Measurements from ENCODE around the gene WHAMM.

WHAMM gene

DNA sequence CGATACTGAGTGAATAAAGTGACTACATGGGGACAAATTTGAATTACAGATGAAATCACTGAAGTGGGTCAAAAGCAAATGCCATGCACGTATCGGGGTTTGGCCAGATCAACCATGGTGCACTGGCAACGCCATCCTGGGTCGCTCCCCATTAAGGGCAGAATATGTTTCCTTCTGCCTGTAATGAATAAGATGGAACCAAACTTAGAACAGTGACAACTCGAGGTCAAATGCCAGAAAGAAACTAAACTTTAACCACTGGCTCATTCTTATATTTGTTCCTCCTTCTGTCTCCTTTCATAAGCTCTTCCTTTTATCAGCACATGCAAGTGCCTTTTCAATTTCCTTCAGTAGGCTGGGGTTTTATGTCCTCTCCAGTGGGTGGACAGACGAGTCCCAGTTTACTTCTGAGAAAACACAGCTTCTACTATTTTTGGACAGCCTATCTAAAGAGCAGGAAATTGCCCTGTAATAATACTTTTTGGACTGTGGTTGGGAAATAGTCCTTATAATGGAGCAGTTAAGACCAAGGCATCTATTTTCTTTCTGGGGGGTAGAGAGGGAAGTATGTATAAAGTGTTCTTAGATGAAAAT lies 61.4 kb downstream of the WHAMM start:
- no peaks in the 10 kb centered on the region for H3K9me3 ChIP-seq (ENCODE audit: severe bottlenecking)

DNA sequence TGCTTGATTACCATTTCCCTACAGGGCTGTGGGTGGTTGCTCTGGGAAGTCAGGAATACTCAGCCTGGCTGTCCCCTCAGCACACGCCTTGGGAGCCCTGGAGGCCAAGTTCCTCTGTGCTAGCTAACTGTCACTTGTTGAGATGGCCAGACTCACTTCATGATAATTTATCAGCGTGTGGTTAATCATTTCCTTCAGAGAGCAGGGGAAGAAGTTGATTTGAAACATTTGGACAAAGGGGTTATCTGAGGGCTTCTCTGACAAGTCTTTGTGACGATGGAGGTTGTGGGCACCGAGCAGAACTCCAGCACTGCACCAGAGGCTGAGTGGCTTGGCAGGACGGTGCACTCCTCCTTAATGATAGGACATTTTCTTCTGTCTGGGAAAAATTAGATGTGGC lies 61.9 kb downstream of the WHAMM start:
- H3K4me3 ChIP-seq (ENCODE audit: low read depth, low read length), result no peak overlapping the region
- DNase-seq, result no peak
- H3K27me3 ChIP-seq (ENCODE audit: insufficient read depth, low read depth, severe bottlenecking), result no peaks in the 10 kb centered on the region
- H3K27ac ChIP-seq, result no peak overlapping the region
- no peaks in the 10 kb centered on the region for H3K9me3 ChIP-seq (ENCODE audit: severe bottlenecking)
- TF ChIP-seq, protein P1, sequence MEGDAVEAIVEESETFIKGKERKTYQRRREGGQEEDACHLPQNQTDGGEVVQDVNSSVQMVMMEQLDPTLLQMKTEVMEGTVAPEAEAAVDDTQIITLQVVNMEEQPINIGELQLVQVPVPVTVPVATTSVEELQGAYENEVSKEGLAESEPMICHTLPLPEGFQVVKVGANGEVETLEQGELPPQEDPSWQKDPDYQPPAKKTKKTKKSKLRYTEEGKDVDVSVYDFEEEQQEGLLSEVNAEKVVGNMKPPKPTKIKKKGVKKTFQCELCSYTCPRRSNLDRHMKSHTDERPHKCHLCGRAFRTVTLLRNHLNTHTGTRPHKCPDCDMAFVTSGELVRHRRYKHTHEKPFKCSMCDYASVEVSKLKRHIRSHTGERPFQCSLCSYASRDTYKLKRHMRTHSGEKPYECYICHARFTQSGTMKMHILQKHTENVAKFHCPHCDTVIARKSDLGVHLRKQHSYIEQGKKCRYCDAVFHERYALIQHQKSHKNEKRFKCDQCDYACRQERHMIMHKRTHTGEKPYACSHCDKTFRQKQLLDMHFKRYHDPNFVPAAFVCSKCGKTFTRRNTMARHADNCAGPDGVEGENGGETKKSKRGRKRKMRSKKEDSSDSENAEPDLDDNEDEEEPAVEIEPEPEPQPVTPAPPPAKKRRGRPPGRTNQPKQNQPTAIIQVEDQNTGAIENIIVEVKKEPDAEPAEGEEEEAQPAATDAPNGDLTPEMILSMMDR (IDR thresholded peaks at IDR 0.05; ENCODE audit: low read depth, low read length), result no peak
- 0 out of 2 replicates have a peak, but pooled peaks cover 3% of the 10 kb centered on the region for H3K36me3 ChIP-seq

More for the DNA sequence above, 61.4 kb downstream of the WHAMM start:
- TF ChIP-seq, protein P1 (IDR thresholded peaks at IDR 0.05; ENCODE audit: low read depth, low read length), result no peak
- no peak for DNase-seq
- Histone ChIP-seq H3K4me3 (ENCODE audit: low read depth, low read length) (no peak overlapping the region), H3K27ac (no peak overlapping the region), H3K27me3 (ENCODE audit: insufficient read depth, low read depth, severe bottlenecking) (no peaks in the 10 kb centered on the region), H3K36me3 (0 out of 2 replicates have a peak, but pooled peaks cover 3% of the 10 kb centered on the region)

DNA sequence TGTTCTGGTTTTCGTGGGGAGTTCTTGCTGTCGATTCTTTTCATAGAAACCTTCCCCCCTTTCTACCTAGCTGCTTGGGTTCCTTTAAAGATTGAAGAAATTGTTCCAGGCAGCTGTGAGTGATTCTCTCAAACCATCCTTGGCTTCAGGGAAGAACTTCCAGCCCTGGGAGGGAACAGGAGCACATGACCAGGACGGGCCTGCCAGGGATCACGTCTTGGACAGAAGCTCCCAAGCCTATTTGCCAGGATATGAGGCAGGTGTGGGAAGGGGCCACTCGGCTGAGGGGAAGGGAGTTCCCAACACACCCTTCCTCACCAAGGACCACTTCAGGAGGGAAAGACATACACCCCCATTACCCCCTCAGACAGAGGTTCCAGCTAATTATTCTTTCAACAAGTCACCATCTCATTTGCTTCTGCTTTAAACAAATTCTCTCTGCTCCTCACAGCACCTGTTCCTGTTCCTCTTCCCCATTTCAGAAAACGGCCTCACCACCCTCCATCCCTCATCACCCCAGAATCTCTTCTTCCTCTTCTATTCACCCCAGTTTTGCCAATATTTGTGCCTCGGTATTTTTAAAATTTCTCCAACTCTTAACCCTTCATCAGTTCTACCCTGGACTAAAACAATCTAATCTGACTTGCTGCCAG lies 62.5 kb downstream of the WHAMM start:
- H3K4me3 ChIP-seq (ENCODE audit: low read depth, low read length), result no peak overlapping the region
- DNase-seq, result no peak
- TF ChIP-seq, protein P1 (IDR thresholded peaks at IDR 0.05; ENCODE audit: low read depth, low read length), result no peak
- H3K27me3 ChIP-seq (ENCODE audit: insufficient read depth, low read depth, severe bottlenecking), result no peaks in the 10 kb centered on the region
- H3K9me3 ChIP-seq (ENCODE audit: severe bottlenecking), result no peaks in the 10 kb centered on the region
- no peak overlapping the region for H3K27ac ChIP-seq
- 0 out of 2 replicates have a peak, but pooled peaks cover 3% of the 10 kb centered on the region for H3K36me3 ChIP-seq

DNA sequence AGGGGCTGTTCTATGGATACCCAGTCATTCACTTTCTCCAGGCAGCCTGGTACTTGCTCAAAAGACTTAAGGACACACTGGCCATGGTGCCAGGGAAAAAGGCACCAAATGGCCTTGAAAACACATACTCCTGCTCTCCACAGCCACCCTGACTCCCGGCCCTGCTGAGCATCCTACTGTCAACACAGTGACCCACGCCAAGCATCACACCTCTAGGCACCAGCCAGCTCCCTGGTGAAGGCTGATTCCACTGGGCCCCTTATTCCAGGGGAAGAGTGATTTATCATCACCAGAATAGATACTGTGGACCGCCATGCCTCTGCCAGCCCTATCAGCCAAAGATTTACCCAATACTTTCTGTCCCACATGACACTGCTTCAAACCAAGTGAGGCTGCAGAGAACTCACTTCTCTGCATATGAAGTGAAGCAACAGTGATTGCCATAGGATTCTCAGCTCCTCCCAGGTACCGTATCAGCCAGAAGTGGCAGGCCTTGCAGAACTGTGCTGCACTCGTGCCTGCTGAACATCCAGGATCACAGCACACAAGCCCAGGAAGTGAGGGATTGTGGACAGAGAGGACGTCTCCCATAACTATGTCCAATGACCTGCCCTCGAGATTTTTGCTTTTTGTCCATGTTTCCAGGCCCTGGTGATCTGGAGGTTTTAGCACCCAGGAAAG lies 63.7 kb downstream of the WHAMM start:
- no peak for DNase-seq
- TF ChIP-seq, protein P1 (IDR thresholded peaks at IDR 0.05; ENCODE audit: low read depth, low read length), result no peak
- Histone ChIP-seq H3K36me3 (0 out of 2 replicates have a peak, but pooled peaks cover 3% of the 10 kb centered on the region), H3K4me3 (ENCODE audit: low read depth, low read length) (no peak overlapping the region), H3K9me3 (ENCODE audit: severe bottlenecking) (no peaks in the 10 kb centered on the region), H3K27me3 (ENCODE audit: insufficient read depth, low read depth, severe bottlenecking) (no peaks in the 10 kb centered on the region), H3K27ac (no peak overlapping the region)

DNA sequence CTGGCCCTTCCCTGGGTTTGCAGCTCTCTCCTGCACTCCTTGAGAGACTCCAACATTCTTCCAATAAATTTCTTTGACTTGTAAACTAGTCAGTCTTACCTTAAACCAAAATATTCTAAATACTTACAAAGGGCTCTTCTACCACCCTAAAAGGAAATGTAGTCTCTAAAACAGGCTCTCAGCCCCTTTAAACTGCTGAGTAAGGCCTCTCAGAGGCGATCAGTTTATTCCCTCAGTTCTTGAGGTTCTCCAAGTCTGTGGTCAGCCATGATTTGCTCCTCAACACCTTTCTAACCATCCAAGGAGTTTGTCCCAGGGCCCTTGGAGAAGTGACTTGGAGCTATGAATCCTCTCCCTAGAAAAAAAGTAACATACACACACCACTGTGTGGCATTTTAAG lies 64.8 kb downstream of the WHAMM start:
- 0 out of 2 replicates have a peak, but pooled peaks cover 3% of the 10 kb centered on the region for H3K36me3 ChIP-seq
- no peak overlapping the region for H3K27ac ChIP-seq
- no peaks in the 10 kb centered on the region for H3K9me3 ChIP-seq (ENCODE audit: severe bottlenecking)
- H3K27me3 ChIP-seq (ENCODE audit: insufficient read depth, low read depth, severe bottlenecking), result no peaks in the 10 kb centered on the region
- no peak for DNase-seq
- TF ChIP-seq, protein P1 (IDR thresholded peaks at IDR 0.05; ENCODE audit: low read depth, low read length), result no peak
- no peak overlapping the region for H3K4me3 ChIP-seq (ENCODE audit: low read depth, low read length)
